CD1c-positive myeloid dendritic cell (primary cell): ENCODE data around the gene REEP5.
"Not testable (repeated sequence)": the region's sequence is repeated elsewhere in the genome, so short reads cannot be mapped to it uniquely, and the experiment has no call there.

Experiments used
- DNase-seq: peaks from one replicate; pipeline ENCODE4 v3.0.0-alpha.2; 2016; ENCODE audit errors: extremely low spot score

The REEP5 gene

DNA sequence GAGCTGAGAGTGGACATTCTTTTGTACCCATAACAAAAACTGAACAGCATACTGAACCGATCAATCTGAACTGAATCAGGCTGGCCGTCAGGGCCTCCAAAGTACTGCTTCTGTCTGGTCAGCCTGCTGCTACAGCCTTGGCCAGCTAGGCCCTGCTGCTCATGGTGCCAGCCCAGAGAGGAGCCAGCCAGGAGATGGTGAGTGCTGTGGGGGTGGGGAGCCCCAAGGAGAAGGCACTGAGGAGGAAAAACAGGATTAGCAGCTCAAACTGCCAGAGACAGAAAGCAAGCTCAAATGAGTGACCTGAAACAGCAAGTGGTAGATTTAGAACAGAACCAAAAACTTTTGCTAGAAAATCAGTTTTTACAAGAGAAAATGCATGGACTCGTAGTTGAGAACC lies 37.0 kb downstream of the REEP5 start:
- no peak for DNase-seq

DNA sequence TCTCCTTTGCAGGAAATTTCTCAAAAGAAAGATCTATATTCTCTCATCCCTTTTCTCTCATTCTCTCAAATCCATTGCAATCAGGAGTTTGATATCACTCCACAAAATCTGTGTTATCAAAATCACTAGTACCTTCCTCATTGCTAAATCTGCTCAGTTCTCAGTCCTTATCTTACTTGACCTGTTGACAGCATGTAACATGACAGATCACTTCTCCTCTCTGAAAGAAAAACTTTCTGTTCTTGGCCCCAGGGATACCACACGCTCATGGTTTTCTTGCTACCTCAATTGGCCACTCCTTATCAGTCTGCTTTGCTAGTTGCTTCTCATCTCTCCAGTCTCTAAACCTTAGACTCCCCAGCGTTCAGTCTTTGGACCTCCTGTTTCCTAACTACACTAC lies 38.8 kb downstream of the REEP5 start:
- DNase-seq: no peak

DNA sequence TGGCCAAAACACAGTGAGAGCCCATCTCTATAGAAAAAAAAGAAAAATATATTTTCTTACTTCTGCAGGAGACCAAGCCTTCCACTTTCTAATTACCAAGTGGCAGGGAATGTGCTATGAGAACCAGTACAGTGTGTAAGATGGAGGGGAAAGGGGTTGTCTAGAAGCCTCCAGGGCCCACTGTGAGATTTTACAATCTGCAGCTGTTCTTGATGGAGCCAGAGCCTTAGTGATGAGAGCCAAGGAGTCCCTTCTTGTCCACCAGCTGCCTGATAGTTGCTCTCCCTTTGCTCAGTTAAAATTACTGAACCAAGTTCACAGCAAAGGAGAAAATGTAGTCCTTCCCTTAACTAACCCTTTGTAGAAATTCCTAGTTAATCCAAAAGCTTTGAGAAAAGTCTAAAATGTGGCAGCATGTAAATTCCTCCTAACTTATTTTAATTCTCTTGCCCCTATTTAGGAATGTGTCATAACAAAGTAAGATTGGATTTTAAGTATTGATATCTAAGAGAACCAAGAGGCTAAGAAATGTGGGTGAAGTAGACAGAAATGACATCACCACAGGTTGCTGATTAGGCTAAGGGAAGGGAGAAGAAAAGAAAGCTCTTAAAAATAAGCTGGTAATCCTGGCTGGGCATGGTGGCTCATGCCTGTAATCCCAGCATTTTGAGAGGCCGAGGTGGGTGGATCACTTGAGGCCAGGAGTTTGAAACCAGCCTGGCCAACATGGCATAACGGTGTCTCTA lies 41.6 kb downstream of the REEP5 start:
- no peak for DNase-seq

DNA sequence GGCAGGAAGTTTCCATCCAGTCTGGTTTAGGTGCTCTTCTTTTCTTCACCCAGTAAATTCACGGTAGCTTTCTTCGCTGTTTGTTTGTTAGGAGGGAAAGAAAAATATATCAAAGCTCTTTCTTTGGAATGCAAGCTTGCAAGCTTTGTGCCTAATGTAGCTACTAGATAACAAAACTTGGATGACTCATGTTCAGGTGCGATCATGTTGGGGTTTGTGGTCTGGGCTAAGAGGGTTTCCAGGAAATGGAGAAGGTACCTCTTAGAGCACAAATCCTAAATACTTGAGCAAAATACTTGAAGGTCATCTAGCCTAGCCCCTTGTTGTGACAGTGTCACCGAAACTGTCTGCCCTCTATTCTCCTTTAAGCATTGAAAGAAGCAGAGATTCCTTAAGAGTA lies 43.3 kb downstream of the REEP5 start:
- DNase-seq: peak; percentile 29

DNA sequence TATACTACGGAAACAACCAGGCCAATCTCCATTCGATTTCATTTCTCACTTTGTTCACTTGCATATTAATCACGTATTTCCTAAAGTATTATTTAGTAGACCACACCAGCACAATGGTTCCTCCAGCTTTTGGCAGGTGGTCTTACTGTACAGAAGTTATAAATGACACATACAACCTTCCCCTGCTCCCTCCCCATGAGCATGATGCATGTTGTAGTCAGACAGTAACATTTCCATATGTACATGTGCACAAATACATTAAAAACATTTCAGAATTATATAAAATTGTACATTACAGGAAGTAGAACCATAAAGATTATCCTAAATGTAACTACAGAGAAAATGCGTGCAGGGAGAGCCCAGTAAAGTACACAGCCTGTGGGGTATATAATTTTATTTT lies 43.9 kb downstream of the REEP5 start:
- no peak for DNase-seq

DNA sequence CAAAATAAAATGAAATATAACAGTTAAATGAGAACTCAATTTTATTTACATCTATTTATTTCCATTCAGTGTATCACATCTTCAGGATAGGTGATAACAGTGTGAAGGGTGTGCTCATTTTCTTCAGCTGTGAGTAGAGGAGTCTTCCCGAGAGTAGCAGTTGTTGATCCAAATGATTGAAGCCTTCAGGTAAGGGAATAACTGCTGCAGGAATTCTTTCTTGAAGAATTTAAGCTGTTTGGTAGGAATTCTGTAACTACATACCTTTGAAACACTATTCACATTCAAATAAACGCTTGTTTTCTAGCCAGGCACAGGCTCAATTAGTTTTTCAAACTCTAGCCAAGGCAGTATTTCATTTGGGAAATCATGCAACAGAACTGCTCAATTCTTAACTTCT lies 45.7 kb downstream of the REEP5 start:
- no peak for DNase-seq

DNA sequence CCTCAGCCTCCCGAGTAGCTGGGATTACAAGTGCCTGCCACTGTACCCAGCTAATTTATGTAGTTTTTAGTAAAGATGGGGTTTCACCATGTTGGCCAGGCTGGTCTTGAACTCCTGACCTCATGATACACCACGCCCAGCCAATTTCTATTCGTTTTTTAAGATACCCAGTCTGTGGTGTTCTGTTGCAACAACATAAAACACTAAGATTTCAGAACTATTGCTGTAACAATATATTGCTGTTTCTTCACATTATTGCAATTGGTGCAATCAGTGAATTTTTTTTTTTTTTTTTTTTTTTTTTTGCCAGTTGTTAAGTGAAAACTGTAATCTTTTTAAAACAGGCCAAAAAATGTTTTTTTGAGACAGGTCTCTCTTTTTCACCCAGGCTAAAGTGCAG lies 51.1 kb downstream of the REEP5 start:
- no peak for DNase-seq

DNA sequence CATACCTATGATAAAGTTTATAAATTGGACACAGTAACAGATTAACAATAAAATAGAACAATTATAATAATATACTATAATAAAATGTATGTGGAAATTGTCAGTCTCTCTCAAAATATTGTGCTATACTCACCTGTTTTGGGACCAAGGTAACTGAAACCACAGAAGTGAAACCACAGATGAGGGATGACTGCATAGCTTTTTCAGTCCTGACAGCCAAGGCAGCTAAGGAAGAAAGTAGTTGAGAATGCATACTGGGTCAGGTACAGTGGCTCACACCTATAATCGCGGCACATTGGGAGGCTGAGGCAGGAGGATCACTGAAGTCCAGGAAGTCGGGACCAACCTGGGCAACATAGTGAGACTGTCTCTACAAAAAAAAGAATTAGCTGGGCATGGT lies 52.1 kb downstream of the REEP5 start:
- DNase-seq: no peak

DNA sequence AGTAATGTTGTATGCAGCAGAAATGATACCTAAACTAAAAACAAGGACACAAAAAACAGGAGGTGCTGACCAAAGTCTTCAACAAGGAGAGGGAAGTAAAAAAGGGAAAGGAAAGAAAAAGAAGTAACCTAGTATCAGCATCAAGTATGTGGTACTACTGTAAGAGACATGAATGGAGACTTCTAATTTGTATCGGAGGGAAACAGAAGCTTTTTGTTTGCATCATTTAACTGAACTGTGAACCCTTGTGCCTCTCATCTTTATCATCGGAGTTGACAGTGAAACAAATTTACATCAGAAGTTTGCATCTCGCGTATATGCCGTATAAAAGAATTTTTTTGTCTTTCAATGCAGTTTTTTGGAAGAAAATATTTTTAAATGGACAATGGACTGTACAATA lies 54.6 kb downstream of the REEP5 start:
- DNase-seq: no peak

DNA sequence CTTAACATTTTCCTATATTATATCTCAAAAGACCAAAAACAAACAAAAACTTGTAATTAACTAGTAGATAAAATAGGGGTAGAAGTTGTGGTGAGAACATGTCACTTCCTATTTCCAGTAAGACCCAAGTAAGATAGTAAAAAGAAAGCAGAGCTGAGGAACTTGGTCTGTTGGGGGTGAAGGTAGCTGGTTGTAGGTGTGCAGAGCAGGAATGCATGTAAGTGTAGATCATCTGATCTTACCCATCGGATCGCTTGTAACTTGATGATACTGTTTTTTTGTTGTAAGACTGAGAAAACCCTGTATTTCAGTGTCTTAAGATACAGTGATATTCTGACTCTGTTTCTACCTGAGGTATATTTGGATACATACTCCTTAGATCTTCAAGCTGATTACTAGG lies 55.3 kb downstream of the REEP5 start:
- no peak for DNase-seq

DNA sequence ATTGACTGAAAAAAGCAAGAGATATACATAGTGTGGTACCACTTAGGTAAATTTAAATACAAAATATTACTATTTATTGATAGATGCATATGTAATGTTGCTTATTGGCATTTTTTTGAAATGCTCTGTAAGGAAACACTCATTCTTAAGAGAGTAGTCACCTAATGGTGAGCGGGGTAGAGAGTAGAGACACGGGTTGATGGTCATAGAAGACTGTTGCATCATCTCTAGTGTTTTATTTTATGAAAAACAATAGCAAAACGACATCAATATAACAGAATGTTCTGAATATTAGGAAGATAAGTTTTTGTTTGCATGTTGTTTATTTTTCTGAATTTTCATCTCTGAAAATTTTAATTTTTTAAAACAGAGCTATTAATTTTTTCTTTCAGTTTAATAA lies 56.9 kb downstream of the REEP5 start:
- no peak for DNase-seq

DNA sequence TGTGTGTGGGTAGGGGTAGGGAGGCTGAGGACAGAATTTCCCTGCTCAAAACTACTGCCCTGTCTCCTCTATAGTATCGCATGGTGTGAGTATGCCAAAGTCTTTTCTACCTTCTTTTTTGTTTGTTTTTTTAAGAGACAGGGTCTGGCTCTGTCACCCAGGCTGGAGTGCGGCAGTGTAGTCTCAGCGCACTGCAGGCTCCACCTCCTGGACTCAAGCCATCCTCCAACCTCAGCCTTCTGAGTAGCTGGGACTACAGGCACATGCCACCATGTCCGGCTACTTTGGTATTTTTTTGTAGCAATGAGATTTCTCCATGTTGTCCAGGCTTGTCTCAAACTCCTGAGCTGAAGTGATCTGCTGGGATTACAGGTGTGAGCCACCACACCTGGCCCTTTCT lies 58.5 kb downstream of the REEP5 start:
- DNase-seq: no peak

DNA sequence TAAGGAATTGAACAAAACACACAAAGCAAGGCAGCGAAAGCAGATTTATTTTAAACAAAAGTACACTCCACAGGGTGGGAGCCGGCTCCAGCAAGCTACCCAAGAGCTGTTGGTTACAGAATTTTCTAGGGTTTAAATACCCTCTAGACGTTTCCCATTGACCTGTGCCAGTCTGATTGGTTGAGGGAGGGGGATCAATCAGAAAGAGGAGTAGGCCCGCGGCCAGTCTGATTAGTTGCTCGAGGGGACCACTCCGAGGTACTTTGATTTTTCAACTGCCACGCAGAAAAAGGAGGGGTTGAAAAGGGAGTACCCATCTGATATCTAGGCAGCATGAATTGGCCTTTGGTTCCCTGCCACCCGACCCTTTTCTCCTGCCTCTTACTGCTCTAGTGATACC lies 59.9 kb downstream of the REEP5 start:
- DNase-seq: no peak

DNA sequence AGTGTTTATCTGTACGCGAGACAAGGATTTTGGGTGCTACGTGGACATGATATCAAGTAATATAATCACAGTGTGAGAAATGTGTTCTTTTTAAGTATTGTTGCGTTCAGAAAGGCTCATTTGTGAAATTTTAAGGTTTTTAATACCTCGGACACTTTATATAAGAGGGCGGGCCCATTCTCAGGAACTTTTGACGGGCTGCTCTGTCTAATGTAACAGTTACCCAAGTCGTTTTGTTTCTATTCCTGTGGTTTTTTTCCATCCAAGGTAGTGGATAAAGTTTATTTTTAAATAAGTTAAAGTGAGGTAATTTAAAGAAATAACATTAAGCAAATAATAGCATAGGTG lies 60.4 kb downstream of the REEP5 start:
- no peak for DNase-seq

DNA sequence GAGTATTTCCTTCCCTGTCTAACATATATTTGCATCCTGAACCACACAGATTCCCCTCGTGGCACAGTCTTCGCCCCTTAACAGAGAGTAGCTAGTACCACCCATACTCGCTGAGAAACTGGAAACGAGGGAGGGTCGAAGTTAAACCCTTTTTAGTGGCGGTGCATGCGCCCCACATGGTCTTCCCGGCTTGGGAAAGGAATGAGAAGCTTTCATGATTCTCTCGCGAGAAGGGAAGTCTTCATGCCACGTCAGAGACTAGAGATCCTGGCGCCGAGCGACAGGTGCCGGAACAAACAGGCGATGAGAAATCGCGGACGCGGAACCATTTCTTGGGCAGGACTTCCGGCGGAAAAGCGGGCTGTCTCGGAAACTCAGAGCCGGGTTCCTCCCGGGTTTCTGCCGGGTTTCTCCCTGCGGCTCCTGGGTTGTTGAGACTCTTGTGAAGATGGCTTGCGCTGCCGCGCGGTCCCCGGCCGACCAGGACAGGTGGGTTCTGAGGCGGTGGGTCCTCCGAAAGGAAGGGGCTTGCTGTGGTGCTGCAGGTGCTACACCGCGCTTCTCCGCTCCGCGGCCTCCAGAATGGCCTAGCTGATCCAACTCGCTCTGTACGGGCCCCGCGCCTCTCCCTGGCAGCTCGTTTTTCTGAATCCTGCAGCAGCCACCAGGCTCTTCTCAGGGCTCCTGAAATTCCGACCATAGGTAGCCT lies 60.9 kb downstream of the REEP5 start, which contains the start of gene SRP19:
Gene SRP19 (plus strand): TSS at position 359 of the 709 bp plus-strand sequence. CDS start 90 bp downstream, at position 449.
- DNase-seq: peak; percentile 98

DNA sequence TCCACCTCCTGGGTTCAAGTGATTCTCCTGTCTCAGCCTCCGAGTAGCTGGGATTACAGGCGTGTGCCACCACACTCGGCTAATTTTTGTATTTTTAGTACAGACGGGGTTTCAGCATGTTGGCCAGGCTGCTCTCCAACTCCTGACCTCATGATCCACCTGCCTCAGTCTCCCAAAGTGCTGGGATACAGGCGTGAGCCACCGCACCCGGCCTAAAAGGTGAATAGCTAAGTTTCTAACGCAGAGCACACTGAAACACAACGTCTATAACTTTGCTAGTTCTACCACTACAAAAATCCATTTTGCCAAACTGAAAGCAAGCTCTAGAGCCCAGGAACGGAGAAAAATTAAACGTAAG lies 61.5 kb downstream of the REEP5 start:
- not testable (repeated sequence) for DNase-seq

DNA sequence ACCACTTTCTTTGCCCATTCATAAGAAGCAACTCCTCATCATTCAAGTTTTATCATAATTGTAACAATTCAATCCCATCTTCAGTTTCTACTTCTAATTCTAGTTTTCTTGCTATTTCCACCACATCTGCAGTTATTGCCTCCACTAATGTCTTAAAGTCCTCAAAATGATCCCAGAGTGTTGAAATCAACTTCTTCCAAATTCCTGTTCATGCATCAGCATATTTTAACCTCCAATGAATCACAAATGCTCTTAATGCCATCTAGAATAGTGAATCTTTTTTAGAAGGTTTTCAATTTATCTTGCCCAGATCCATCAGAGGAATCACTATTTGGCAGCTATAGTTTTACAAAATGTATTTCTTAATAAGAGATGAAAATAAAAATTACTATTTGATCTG lies 64.2 kb downstream of the REEP5 start:
- no peak for DNase-seq

DNA sequence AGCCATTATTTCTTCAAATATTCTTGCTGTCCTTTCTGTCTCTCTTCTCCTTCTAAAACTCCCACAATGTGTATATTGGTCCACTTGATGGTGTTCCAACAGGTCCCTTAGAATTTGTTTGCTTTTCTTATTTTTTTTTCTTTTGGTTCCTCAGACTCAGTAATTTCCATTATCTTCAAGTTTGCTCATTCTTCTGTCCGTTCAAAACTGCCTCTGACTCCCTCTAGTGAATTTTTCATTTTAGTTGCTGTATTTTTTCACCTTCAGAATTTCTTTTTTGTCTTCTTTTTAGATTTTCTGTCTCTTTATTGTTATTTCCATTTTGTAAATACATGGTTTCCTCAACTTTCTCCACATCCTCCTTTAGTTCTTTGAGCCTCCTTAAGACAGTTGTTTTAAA lies 67.4 kb downstream of the REEP5 start:
- DNase-seq: no peak

DNA sequence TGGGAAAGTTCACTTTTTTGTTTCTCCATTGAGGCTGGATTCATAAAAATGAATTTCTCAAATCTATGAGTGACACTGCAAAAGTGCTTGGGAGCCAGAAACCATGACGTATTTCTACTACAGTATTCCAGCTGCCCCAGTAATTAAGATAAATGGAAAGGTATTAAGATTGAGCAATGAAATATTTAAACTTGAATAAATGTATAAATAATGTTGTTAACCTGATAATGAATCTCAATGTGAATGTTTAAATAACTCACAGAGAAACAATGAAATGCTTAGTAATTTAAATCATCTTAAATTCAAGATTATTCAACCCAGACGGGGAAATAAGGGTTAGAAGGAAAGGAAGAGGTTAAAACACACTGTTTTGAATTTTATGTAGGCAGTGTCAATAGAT lies 72.1 kb downstream of the REEP5 start:
- DNase-seq: no peak

DNA sequence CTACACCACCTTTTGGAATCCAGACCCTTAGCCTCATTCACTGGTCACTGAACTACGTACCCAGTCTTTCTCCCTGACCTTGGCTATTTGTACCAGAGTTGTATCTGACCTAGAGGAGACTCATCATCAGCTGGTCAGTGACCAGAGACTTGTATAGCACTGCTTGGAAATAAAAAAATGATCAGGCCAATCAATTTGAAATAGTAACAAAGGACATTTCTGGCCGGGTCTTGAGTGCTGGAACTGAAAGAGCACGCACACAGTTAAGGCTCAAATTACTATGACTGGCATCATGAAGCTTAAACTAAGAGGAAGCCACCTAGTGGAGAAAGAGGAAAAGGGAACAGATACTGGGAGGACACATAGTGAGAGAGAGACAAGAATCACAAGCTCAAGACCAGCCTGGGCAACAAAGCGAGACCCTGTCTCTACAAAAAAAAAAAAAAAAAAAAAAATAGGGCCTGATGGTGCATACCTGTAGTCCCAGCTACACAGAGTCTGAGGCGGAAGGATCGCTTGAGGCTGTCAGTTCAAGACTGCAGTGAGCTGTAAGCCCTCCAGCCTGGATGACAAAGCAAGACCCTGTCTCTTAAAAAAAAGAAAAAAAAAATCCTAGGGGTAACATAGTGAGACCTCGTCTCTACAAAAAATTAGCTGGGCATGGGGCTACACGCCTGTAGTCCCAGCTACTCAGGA lies 73.8 kb downstream of the REEP5 start:
- peak; percentile 75 for DNase-seq

DNA sequence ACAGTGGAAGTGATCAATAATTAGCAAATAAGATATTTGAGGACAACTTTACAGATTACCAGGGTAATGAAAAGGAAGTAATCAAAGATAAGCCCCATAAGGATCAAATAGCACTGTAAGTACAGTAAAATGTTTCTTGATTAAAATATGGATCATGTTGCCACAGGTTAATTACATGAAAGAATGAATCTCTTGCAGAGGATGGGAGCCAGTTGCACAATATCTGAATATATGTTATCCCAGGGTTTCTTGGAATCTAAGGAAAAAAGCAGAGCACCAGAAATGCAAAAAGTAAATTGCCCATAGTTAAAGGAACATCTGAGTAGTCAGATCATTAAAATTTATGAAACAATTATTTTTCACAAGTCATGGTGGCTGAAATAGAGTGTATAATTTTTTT lies 74.7 kb downstream of the REEP5 start:
- DNase-seq: no peak

DNA sequence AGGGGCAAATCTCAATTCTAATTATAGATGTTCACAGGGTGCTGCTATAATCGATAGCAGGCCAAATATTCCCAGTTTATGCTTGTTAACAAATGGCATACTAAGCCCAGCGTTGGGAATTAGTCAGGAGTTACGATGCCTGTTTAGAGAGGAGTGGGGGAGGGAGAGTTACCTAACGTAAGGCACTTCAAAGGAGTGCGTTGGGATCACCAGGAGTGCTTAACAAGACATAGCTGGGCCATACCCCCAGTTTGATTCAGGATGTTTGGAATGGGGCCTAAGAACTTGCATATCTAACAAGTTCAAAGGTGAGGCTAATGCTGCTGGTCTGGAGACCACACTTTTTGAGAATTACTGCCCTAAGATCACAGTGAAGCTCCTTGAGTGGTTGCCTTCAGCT lies 75.5 kb downstream of the REEP5 start:
- no peak for DNase-seq

DNA sequence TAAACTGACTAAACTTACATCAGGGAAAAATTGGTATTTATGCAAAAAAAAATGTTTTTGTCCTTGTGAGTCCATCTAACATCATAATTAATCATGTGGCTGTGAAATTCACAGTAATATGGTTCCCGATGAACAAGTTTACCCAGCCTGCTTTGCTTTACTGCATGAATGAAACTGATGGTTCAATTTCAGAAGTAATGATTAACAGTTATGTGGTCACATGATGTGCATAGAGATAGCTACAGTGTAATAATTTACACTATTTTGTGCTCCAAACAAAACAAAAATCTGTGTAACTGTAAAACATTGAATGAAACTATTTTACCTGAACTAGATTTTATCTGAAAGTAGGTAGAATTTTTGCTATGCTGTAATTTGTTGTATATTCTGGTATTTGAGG lies 77.5 kb downstream of the REEP5 start:
- no peak for DNase-seq
